HUES64 (cell line): ENCODE results near the gene CCDC85C.
A peak's percentile ranks its signal among the peaks of the same experiment; 100 is the strongest.

Source experiments
- H3K27ac ChIP-seq: 2 replicates; pipeline ENCODE4 v1.7.0; 2013; ENCODE audit warnings: low read depth, low read length, inconsistent platforms
- H3K27me3 ChIP-seq: 2 replicates; pipeline ENCODE4 v1.6.1; 2013; ENCODE audit warnings: mild to moderate bottlenecking, low read length; ENCODE audit not compliant: insufficient read depth
- H3K36me3 ChIP-seq: 2 replicates; pipeline ENCODE4 v1.6.1; 2013; ENCODE audit warnings: mild to moderate bottlenecking, low read length; ENCODE audit not compliant: insufficient read depth
- H3K4me1 ChIP-seq: 2 replicates; pipeline ENCODE4 v1.6.1; 2013; ENCODE audit warnings: mild to moderate bottlenecking, low read length, moderate library complexity; ENCODE audit not compliant: insufficient read depth
- H3K4me3 ChIP-seq: 2 replicates; pipeline ENCODE4 v1.5.1; 2013; ENCODE audit warnings: mild to moderate bottlenecking, low read length, moderate library complexity
- H3K9ac ChIP-seq: 2 replicates; pipeline ENCODE4 v1.6.1; 2013; ENCODE audit warnings: mild to moderate bottlenecking, low read depth, low read length
- H3K9me3 ChIP-seq: 2 replicates; pipeline ENCODE4 v1.6.1; 2013; ENCODE audit warnings: low read depth, low read length; ENCODE audit not compliant: insufficient read depth
- WGBS: fragments of 150-250, 120-280 bp; methylation state at CpG from one replicate; pipeline ENCODE4 v1.1.7; 2013; ENCODE audit warnings: missing lambda C conversion rate; 5-methylcytosine and 5-hydroxymethylcytosine counted together

Gene CCDC85C

GRCh38 chr14:99587460-99588278, 16.3 kb downstream of the CCDC85C start:
- H3K4me1 ChIP-seq: peaks cover 22% of the 10 kb centered on the region

GRCh38 chr14:99586761-99587459, 17.1 kb downstream of the CCDC85C start:
- Histone ChIP-seq H3K4me1 (peaks cover 14% of the 10 kb centered on the region; the same call in 1 of the 2 replicates), H3K27me3 (no peaks in the 10 kb centered on the region), H3K4me3 (no peak overlapping the region), H3K36me3 (no peaks in the 10 kb centered on the region), H3K9ac (no peak overlapping the region), H3K27ac (no peak overlapping the region), H3K9me3 (no peaks in the 10 kb centered on the region)
- 83% methylated on average over 13 of the region's 13 CpGs for WGBS

More at GRCh38 chr14:99587460-99588278, 16.3 kb downstream of the CCDC85C start:
- 88% methylated on average over 18 of the region's 18 CpGs for WGBS
- no peaks in the 10 kb centered on the region for H3K9me3 ChIP-seq
- no peak overlapping the region for H3K9ac ChIP-seq
- H3K27me3 ChIP-seq: no peaks in the 10 kb centered on the region
- H3K4me3 ChIP-seq: no peak overlapping the region
- no peak overlapping the region for H3K27ac ChIP-seq
- no peaks in the 10 kb centered on the region for H3K36me3 ChIP-seq

GRCh38 chr14:99586054-99586760, 17.8 kb downstream of the CCDC85C start:
- Histone ChIP-seq H3K27ac (no peak overlapping the region), H3K27me3 (no peaks in the 10 kb centered on the region), H3K9ac (no peak overlapping the region), H3K4me1 (peaks cover 18% of the 10 kb centered on the region; the same call in 1 of the 2 replicates), H3K4me3 (no peak overlapping the region), H3K36me3 (no peaks in the 10 kb centered on the region), H3K9me3 (no peaks in the 10 kb centered on the region)
- 95% methylated on average over 16 of the region's 16 CpGs for WGBS

- WGBS: 65% methylated on average over 3 of the region's 3 CpGs
- H3K27me3 ChIP-seq: no peaks in the 10 kb centered on the region
- no peaks in the 10 kb centered on the region for H3K9me3 ChIP-seq
- peaks cover 12% of the 10 kb centered on the region for H3K4me1 ChIP-seq
- no peak overlapping the region for H3K27ac ChIP-seq
- H3K9ac ChIP-seq: no peak overlapping the region
- no peaks in the 10 kb centered on the region for H3K36me3 ChIP-seq
- no peak overlapping the region for H3K4me3 ChIP-seq
Measured at GRCh38 chr14:99584823-99585222, 19.2 kb downstream of the CCDC85C start.

GRCh38 chr14:99581938-99582337, 22.1 kb downstream of the CCDC85C start:
- Histone ChIP-seq H3K4me1 (peaks cover 15% of the 10 kb centered on the region), H3K27me3 (no peaks in the 10 kb centered on the region), H3K9me3 (no peaks in the 10 kb centered on the region), H3K9ac (no peak overlapping the region), H3K27ac (no peak overlapping the region), H3K36me3 (no peaks in the 10 kb centered on the region), H3K4me3 (no peak overlapping the region)
- 96% methylated on average over 11 of the region's 11 CpGs for WGBS

GRCh38 chr14:99581374-99581773, 22.6 kb downstream of the CCDC85C start:
- Histone ChIP-seq H3K27ac (no peak overlapping the region), H3K9ac (no peak overlapping the region), H3K36me3 (no peaks in the 10 kb centered on the region), H3K27me3 (no peaks in the 10 kb centered on the region), H3K4me1 (peaks cover 15% of the 10 kb centered on the region), H3K4me3 (no peak overlapping the region), H3K9me3 (no peaks in the 10 kb centered on the region)
- 88% methylated on average over 16 of the region's 16 CpGs for WGBS

- no peaks in the 10 kb centered on the region for H3K27me3 ChIP-seq
- H3K9ac ChIP-seq: peak overlapping the region; percentile 51; the same call in 1 of the 2 replicates
- no peaks in the 10 kb centered on the region for H3K36me3 ChIP-seq
- 38% methylated on average over 14 of the region's 14 CpGs for WGBS
- peaks cover 24% of the 10 kb centered on the region for H3K4me1 ChIP-seq
- no peaks in the 10 kb centered on the region for H3K9me3 ChIP-seq
- H3K27ac ChIP-seq: peak overlapping the region; percentile 61
- H3K4me3 ChIP-seq: no peak overlapping the region
Measured at GRCh38 chr14:99579903-99580571, 24.0 kb downstream of the CCDC85C start.

GRCh38 chr14:99579120-99579836, 24.7 kb downstream of the CCDC85C start:
- Histone ChIP-seq H3K4me1 (peaks cover 31% of the 10 kb centered on the region), H3K27me3 (no peaks in the 10 kb centered on the region), H3K36me3 (no peaks in the 10 kb centered on the region), H3K9me3 (no peaks in the 10 kb centered on the region), H3K4me3 (no peak overlapping the region), H3K27ac (peak overlapping the region; percentile 48; the same call in 1 of the 2 replicates), H3K9ac (no peak overlapping the region; the same call in 1 of the 2 replicates)
- WGBS: 85% methylated on average over 9 of the region's 11 CpGs

- Histone ChIP-seq H3K27me3 (no peaks in the 10 kb centered on the region), H3K9ac (no peak overlapping the region), H3K27ac (no peak overlapping the region), H3K4me3 (no peak overlapping the region), H3K36me3 (no peaks in the 10 kb centered on the region), H3K9me3 (no peaks in the 10 kb centered on the region), H3K4me1 (peaks cover 37% of the 10 kb centered on the region)
- 91% methylated on average over 12 of the region's 12 CpGs for WGBS
Measured at GRCh38 chr14:99578541-99579101, 25.4 kb downstream of the CCDC85C start.
